H1 (cell line): ENCODE data around the gene LLGL2.

Source experiments
- ATF3 ChIP-seq: IDR thresholded peaks from 2 replicates; pipeline ENCODE4 v1.6.1; 2011; ENCODE audit warnings: low read depth, mild to moderate bottlenecking, low read length; ENCODE audit not compliant: insufficient read depth
- CTCF ChIP-seq, 3 experiments: IDR thresholded peaks; 1 replicate in 2 of 3; 2 replicates in 1 of 3; pipeline versions ENCODE4 v1.5.1 to v1.6.1; 2011; ENCODE audit warnings: low read length in 3 of 3, mild to moderate bottlenecking in 3 of 3, inconsistent platforms in 2 of 3, low read depth in 1 of 3, moderate library complexity in 1 of 3; ENCODE audit not compliant: insufficient read depth in 1 of 3; ENCODE audit errors: control extremely low read depth in 1 of 3
- EGR1 ChIP-seq: IDR thresholded peaks from 2 replicates; pipeline ENCODE4 v1.6.1; 2011; ENCODE audit warnings: low read depth, low read length, borderline replicate concordance
- EZH2 ChIP-seq: fragments of 200-600 bp; sonication (generic); IDR thresholded peaks from 2 replicates; pipeline ENCODE4 v1.7.1; 2012; ENCODE audit warnings: low read depth, mild to moderate bottlenecking, moderate library complexity, low read length, inconsistent platforms; ENCODE audit not compliant: severe bottlenecking
- SIN3A ChIP-seq, 2 experiments: IDR thresholded peaks in 1 of 2; conservative IDR thresholded peaks in 1 of 2; 2 replicates each; pipeline ENCODE4 v1.6.1; 2011 to 2012; ENCODE audit warnings: low read length in 2 of 2, improper control_type of control experiment in 1 of 2, low read depth in 1 of 2, mild to moderate bottlenecking in 1 of 2
- SP2 ChIP-seq: IDR thresholded peaks from 2 replicates; pipeline ENCODE4 v1.6.1; 2012; ENCODE audit warnings: mild to moderate bottlenecking, low read length, inconsistent platforms
- TCF12 ChIP-seq: IDR thresholded peaks from 2 replicates; pipeline ENCODE4 v1.6.1; 2011; ENCODE audit warnings: low read depth, mild to moderate bottlenecking, low read length

GRCh38 chr17:75523647-75524046 is 1.9 kb upstream of the LLGL2 start:
- TF ChIP-seq TCF12 (no peak), SIN3A (conservative IDR thresholded peaks at IDR 0.05 in 1 of 2, IDR thresholded peaks at IDR 0.05 in 1 of 2; ENCODE audit: low read depth in 1 of 2, low read length in 2 of 2) (no peak), CTCF (IDR thresholded peaks at IDR 0.05; ENCODE audit: control extremely low read depth in 1 of 3, insufficient read depth in 1 of 3, low read depth in 1 of 3, low read length in 3 of 3) (no peak), SP2 (no peak), EGR1 (no peak), ATF3 (no peak), EZH2 (no peak)
